HG03280 (cell line): ENCODE measurements around the gene SNPH.
"Not testable (repeated sequence)": the region's sequence is repeated elsewhere in the genome, so short reads cannot be mapped to it uniquely, and the experiment has no call there.

Experiments used
- ATAC-seq: cut with Tn5 transposase; IDR thresholded peaks from one replicate; pipeline ENCODE4 v1.9.1; 2021; ENCODE audit warnings: mild to moderate bottlenecking, moderate library complexity; ENCODE audit not compliant: unreplicated experiment

SNPH gene

DNA sequence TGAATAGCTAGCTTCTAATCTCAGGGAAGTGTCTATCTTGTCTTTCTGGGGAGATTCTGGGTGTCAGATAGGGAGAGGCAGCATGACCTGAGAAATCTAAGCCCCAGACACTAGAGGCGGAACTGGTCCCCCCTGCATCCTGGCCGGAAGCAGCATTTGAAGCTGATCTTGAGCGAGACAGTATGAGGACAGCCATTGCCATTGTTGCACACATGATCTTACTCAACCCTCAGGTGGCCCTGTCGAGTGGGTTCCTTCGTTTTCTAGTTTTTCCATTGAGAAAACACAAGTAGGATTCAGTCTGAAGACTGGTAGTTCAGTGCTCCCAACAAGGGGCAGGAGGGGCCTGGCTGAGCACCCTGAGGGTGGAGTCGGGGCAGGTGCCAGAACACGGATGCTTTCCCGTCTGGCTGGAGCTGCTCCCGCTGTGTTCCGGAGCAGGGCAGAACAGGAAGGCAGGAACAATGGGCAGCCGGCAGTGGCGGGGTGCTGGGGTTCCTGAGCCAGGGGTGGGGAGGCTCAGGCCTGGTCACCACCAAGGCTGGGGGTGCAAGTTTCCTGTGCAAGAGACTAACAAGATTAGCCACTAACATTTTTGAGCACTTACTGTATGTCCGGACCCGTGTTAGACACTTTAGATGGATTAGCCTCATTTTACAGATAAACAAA, 70.7 kb downstream of the SNPH start:
- no peak for ATAC-seq

DNA sequence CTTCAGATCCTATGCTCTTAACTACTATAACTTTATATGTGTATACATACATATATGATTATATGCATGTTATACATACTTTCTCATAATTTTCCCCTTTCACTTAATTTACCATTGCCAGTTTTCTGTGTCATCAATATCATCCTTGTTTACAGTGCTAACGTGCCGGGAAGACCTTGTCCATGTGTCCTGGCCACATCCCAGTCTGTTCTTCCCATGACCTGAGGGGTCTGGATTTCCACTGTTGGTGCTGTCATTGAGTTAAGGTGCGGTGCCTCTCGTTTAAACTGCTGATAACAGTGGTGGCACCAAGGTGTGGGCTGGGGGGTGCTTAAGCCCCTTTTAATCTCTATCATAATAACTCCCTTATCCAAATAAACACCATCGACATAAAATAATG, 71.3 kb downstream of the SNPH start:
- no peak for ATAC-seq

DNA sequence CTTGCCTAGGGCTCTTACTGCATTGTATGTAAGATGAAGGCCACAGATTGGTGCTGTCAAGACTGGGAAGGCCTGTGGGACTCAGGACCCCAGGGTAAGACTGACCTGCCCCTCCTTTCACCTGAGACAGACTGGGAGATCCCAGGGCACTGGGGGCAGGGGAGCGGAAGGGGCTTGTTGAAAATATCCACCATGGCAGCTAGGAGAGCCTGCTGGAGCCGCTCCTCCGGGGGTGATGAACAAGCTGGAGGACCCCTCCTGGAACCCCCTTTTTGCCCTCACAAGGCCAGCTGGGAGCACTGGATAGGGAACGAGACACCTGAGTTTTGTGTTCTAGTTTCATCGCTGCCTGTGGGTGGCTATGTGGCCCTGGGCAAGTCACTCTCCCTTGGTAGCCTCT, 72.0 kb downstream of the SNPH start:
- ATAC-seq, result no peak

DNA sequence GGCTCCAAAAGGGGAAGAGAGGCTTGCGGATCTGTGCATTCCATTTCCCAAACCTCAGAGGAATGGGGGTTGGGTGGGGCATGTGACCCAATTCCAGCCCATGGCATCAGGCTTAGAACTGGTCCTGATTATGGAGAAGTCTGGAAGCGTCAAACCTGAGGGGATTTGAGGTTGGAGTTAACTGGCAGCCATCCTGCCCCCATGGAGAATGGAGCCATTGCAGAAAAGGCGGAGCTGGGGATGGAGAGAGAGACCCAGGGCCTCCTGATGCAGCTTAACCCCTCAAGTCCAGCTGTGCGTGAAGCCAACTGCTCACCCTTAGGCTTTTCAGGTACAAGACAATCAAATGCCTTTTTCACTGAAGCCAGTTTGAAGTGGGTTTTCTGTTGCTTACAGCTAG, 72.7 kb downstream of the SNPH start:
- ATAC-seq, result no peak

DNA sequence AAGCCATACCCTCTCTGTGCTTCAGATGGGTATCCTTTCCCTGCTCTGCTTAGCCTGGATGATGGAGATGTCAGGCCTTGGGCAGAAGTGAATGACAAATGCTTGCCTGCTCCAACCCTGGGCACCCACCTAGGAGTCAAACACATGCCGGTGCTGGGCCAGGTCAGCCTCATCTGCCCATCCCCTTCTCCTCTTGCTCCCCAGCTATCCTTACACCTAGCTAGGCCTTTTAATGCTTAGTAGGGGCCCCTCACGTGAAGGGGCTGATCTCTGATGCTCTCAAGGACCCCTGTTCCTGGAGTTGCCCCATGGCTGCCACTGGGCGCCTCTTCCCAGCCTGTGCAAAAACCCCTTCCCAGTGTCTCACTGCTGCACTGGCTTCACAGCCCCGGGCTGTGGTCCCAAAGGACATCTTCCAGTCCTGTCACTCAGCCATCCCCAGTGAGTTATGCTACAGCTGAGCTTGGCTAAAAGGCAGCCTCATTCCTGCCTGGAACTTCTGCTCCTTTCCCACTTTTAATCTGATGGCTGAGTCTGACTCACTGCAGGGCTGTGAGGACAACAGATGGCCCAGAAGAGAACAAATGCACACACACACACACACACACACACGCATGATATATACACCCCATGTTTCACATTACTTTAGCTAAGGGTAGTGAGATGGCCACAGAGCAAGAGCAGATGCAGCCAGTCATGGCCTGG, 75.6 kb downstream of the SNPH start:
- no peak for ATAC-seq

DNA sequence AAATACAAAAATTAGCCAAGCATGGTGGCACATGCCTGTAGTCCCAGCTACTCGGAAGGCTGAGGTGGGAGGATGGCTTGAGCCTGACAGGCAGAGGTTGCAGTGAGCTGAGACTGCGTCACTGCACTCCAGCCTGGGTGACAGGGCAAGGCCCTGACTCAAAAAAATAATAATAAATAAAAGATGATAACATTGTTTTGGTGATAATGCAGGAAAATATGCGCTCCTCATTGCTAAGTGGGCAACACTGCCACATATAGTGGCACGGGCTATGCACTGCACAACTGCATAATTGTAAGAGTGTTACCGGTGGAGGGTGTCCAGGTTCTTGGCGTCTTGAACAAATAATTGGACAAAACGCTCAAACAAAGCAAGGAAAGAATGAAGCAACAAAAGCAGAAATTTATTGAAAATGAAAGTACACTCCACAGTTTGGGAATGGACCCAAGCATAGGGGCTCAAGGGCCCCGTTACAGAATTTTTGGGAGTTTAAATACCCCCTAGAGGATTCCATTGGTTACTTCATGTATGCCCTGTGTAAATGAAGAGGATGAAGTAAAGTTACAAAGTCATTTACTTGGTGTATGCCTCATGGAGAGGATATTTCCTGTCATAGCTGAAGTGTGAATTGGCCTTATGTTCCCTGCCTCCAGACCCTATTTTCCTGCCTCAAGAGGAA, 77.5 kb downstream of the SNPH start:
- not testable (repeated sequence) for ATAC-seq

DNA sequence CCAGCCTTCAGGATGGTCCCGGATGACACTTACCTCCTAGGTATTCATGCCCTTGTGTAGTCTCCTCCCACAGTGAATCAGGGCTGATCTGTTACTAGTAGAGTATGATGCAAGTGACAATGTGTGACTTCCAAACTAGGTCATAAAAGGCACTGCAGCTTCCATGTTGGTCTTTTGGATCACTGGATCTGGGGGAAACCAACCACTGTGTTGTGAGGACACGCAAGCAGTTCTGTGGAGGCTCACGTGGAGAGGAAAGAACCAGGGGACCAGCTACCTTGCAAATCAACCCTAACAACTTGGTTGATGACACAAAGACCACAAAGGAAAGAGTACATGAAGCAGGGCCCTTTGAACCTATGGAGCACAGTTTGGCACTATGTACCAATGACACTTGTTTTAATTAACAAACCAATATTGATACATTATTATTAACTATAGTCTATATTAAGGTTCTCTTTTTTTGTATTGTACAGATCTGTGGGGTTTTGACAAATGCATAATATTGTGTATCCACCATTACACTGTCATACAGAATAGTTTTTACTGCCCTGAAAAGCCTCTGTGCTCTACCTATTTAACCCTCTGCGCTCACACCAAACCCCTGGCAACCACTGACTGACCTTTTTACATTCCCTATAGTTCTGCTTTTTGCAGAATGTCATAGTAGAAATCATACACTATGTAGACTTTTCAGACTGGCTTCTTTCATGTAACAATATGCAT, 79.1 kb downstream of the SNPH start:
- ATAC-seq, result no peak

DNA sequence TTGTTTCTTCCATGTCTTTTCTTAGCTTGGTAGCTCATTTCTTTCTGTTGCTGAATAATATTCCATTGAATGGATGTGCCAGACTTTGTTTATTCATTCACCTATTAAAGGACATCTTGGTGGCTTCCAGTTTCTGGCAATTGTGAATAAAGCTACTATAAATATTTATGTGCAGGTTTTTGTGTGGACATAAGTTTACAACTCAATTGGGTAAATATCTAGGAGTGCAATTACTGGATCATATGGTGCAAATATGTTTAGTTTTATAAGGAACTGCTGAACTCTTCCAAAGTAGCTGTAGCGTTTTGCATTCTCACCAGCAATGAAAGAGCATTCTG, 79.6 kb downstream of the SNPH start:
- ATAC-seq, result no peak

DNA sequence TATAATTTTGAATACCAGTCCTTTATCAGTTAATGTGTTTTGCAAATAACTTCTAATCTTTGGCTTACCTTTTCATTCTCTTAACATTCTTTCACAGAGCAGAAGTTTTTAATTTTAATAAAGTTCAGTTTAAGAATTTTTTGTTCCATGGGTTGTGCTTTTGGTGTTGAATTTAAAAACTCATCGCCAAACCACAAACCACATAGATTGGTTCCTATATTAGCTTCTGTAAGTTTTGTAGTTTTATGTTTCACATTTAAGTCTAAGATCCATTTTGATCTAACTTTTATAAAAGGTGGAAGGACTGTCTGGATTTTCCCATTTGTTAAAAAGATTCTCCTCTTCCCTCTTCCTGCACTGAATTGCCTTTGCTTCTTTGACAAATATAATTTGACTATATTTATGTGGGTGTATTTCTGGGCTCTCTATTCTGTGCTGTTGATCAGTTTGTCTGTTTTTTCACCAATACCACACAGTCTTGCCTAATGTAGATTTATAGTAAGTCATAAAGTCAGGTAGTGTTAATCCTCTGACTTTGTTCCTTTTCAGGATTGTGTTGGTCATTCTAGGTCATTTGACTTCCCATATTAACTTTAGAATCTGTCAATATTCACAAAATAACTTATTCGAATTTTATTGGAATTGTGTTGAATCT, 80.3 kb downstream of the SNPH start:
- ATAC-seq, result no peak

DNA sequence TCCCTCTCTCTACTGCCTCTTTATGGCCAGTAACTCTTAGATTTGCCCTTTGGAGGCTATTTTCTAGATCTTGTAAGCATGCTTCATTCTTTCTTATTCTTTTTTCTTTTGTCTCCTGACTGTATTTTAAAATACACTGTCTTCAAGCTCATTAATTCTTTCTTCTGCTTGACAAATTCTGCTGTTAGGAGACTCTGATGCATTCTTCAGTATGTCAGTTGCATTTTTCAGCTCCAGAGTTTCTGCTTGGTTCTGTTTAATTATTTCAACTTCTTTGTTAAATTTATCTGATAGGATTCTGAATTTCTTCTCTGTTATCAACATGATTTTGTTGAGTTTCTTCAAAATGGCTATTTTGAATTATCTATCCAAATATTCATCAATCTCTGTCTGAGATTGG, 87.9 kb downstream of the SNPH start:
- ATAC-seq, result no peak

DNA sequence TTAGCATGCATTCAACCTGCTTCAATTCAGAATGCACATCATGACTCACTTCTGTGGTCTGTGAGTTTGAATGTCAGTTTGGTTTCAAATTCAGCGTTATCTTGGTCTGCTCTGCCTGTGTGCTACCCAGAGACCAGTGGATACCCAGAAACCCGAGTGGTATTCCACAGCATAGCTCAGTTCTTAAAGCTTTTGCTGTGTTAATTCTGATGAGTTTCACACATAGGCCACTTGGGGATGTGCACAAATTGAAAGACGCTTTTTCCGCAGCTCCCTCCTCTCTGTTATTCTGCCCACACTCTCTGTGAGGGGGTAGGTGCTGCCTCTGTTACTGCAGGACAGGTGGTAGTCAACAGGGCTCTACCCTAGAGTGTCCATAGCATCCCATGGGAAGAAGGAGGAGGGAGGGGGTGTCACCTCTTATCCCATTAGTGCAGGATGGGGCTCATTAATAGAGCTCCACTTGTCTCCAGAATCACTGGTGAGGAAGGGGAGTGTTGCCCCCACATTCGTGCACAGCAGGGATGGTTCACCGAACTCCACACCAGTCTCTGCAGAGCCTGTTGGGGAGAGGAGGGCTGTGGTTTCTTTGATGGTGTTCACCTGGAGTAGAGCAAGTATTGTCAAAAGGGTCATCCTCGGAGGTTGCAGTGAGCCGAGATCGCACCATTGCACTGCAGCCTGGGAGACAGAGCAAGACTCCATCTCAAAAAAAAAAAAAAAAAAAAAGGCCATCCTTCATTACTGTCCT, 92.0 kb downstream of the SNPH start:
- ATAC-seq, result no peak
